Fibroblast of the aortic adventitia (primary cell): Measurements from ENCODE around the gene KIAA1191. TPM values are rescaled to one million over a fixed set of nuclear protein-coding genes. Genes with fewer than 3 reads are reported as not detected.

Source experiments
- DNase-seq: peaks from one replicate; pipeline ENCODE4 v3.0.0-alpha.2; 2010; ENCODE audit warnings: low read depth
- H3K4me3 ChIP-seq: 2 replicates; pipeline ENCODE4 v1.5.1; 2011; ENCODE audit warnings: low read depth, mild to moderate bottlenecking, control low read depth, low read length, moderate library complexity
- total RNA-seq: library from RNA; depleted of rRNA; stranded (reverse); fragments of >200 nt; gene quantifications from 2 replicates; pipeline ENCODE4 v1.2.3, GENCODE V29; 2012; ENCODE audit warnings: low replicate concordance
- TF ChIP-seq, protein P1 (sequence below): IDR thresholded peaks from 2 replicates; pipeline ENCODE4 v1.5.1; 2011; ENCODE audit warnings: mild to moderate bottlenecking, low read length, control low read depth, inconsistent platforms; ENCODE audit not compliant: insufficient read depth

The KIAA1191 gene
- total RNA-seq, 1 donor, result 81.8 TPM

GRCh38 chr5:176365351-176366231 lies 4.0 kb upstream of the KIAA1191 start, which contains the start of gene ARL10:
Gene ARL10, plus strand, starts transcription at chr5:176365487. Its CDS starts 77 bp downstream, at chr5:176365564.
- TF ChIP-seq, protein P1, sequence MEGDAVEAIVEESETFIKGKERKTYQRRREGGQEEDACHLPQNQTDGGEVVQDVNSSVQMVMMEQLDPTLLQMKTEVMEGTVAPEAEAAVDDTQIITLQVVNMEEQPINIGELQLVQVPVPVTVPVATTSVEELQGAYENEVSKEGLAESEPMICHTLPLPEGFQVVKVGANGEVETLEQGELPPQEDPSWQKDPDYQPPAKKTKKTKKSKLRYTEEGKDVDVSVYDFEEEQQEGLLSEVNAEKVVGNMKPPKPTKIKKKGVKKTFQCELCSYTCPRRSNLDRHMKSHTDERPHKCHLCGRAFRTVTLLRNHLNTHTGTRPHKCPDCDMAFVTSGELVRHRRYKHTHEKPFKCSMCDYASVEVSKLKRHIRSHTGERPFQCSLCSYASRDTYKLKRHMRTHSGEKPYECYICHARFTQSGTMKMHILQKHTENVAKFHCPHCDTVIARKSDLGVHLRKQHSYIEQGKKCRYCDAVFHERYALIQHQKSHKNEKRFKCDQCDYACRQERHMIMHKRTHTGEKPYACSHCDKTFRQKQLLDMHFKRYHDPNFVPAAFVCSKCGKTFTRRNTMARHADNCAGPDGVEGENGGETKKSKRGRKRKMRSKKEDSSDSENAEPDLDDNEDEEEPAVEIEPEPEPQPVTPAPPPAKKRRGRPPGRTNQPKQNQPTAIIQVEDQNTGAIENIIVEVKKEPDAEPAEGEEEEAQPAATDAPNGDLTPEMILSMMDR, result no peak
- DNase-seq, result peak; percentile 43
- peak within 1 kb of the TSS; percentile 72 for H3K4me3 ChIP-seq

DNA sequence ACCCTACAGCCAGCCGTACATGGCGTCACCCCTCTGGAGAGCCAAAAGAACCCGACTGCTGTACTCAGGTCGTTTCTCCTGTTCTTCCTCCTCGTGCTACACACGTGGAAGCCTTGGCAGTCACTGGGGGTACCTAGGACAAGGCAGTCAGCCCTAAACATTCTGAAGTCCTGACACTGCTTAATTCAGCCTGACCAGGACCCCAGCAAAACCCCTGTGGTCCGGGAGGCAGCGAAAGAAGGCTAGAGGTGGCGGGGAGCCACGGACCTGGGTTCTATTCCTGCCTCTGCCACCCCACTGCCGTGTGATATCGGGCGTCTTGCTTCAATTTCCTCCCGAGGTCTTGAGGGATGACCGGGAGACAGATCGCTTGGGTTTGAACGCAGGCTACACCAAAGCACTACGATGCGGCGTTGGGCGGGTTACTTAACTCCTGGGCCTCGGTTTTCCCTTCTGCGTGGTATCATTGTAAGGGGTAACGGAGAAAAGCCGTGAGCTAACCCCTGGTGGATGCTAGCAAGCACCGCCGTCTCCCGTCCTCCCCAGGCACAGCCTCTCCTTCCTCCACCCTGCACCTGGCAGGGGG lies 3.3 kb upstream of the KIAA1191 start:
- TF ChIP-seq, protein P1, result no peak
- H3K4me3 ChIP-seq, result peak overlapping the region; percentile 72
- peak; percentile 15 for DNase-seq

GRCh38 chr5:176362233-176362490 lies 598 bp upstream of the KIAA1191 start:
- peak overlapping the region; percentile 96 for H3K4me3 ChIP-seq

DNA sequence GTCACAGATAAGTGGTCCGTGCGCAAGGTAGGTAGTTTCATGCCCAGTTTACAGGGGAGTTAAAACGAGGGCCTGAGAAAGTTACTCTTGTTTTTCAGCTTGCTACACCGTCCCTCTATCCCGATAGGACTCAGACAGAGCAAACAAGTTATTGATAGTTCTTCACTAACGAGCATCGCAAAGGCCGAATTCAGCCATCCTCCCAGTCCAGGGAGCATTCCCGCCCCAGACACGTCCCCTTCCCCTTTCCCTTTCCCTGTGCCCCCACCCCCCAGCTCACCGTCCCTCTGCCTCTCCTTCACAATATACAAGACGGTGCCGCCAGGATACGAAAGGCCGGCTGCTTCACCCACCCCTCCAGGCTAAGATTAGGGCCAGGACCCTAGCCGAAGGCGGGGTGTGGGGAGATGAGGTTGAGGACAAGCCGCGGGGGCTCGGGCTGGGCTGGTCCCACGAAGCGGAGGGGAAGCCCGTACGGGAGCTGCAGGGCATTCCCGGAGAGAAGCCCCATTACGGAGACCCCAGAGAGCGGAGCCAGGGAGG lies 599 bp downstream of the KIAA1191 start:
- peak overlapping the region; percentile 96 for H3K4me3 ChIP-seq
- TF ChIP-seq, protein P1, result no peak
- DNase-seq, result peak; percentile 22

More at GRCh38 chr5:176362233-176362490, 598 bp upstream of the KIAA1191 start:
- TF ChIP-seq, protein P1, result no peak
- no peak for DNase-seq

DNA sequence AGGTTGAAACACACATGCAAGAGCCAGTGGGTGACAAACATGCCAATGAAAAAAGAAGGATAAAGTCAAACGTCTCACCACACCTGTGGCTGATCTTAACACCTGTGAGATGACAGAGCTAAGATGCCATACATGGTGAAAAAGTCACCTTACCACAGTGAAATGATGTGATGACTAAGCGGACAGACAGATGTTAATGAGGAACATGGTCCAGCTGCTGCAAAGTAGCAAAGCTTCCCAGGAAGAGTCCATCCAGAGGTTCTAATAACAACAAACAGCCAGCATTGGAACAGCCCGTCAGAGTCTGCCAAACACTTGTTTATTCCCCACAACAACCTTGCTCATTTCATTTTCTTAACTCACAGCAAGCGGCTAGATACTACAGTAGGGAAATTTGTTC lies 1.9 kb downstream of the KIAA1191 start:
- TF ChIP-seq, protein P1, result no peak
- DNase-seq, result no peak
- H3K4me3 ChIP-seq, result no peak overlapping the region

DNA sequence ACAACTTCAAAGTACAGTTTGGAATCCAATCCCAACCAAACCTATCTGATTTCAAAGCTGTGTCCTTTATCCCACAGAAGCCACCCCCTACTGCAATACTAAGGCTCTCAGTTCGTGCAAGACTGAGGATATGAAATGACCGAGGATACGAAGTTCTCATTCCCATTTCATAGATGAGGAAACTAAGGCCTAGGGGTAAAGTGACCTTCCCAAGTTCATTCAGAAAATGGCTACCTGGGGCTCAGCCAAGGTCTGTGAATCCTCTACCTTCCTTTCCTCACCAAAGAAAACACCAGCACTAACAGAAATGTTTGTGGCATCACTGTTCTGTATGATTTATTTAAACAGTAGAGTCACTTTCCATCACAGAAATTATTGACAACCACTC lies 5.4 kb downstream of the KIAA1191 start:
- DNase-seq, result no peak
- TF ChIP-seq, protein P1, result no peak
- no peak overlapping the region for H3K4me3 ChIP-seq
